CD4-positive, alpha-beta T cell treated with Interleukin-21 for 1 hour (primary cell): ENCODE measurements around the gene CMSS1.

Experiments
- DNase-seq: peaks from one replicate; pipeline ENCODE4 v3.0.0-alpha.2; 2020

CMSS1 gene

GRCh38 chr3:99940350-99940749, 122.7 kb downstream of the CMSS1 start:
- no peak for DNase-seq

- DNase-seq, result no peak
Observed at GRCh38 chr3:99941211-99941610, 123.5 kb downstream of the CMSS1 start.

- no peak for DNase-seq
Observed at GRCh38 chr3:99943931-99944761, 126.5 kb downstream of the CMSS1 start.

GRCh38 chr3:99945328-99945995, 127.8 kb downstream of the CMSS1 start:
- DNase-seq, result no peak

GRCh38 chr3:99947356-99947755, 129.7 kb downstream of the CMSS1 start:
- DNase-seq, result no peak

GRCh38 chr3:99948467-99949089, 130.9 kb downstream of the CMSS1 start:
- no peak for DNase-seq

GRCh38 chr3:99949956-99950670, 132.5 kb downstream of the CMSS1 start:
- DNase-seq, result no peak

- no peak for DNase-seq
Observed at GRCh38 chr3:99950921-99951320, 133.3 kb downstream of the CMSS1 start.

GRCh38 chr3:99951701-99952100, 134.0 kb downstream of the CMSS1 start:
- no peak for DNase-seq

GRCh38 chr3:99952306-99952705, 134.6 kb downstream of the CMSS1 start:
- no peak for DNase-seq

- DNase-seq, result no peak
Observed at GRCh38 chr3:99953596-99953995, 135.9 kb downstream of the CMSS1 start.

GRCh38 chr3:99954914-99955644, 137.4 kb downstream of the CMSS1 start:
- no peak for DNase-seq

- no peak for DNase-seq
Observed at GRCh38 chr3:99955773-99956562, 138.3 kb downstream of the CMSS1 start.

- DNase-seq, result no peak
Observed at GRCh38 chr3:99957151-99957796, 139.6 kb downstream of the CMSS1 start.

- no peak for DNase-seq
Observed at GRCh38 chr3:99958222-99958912, 140.7 kb downstream of the CMSS1 start.

GRCh38 chr3:99960123-99960878, 142.6 kb downstream of the CMSS1 start:
- no peak for DNase-seq

- no peak for DNase-seq
Observed at GRCh38 chr3:99960941-99961340, 143.3 kb downstream of the CMSS1 start.

GRCh38 chr3:99961756-99962515, 144.3 kb downstream of the CMSS1 start:
- DNase-seq, result no peak

- no peak for DNase-seq
Observed at GRCh38 chr3:99962703-99963102, 145.0 kb downstream of the CMSS1 start.
